PC-9 (cell line): ENCODE results near the gene KIR3DL1.
"Not testable (repeated sequence)": the region's sequence is repeated elsewhere in the genome, so short reads cannot be mapped to it uniquely, and the experiment has no call there.

ENCODE experiments used
- EZH2 ChIP-seq: fragments of 200-600 bp; sonication (generic); IDR thresholded peaks from 2 replicates; pipeline ENCODE4 v1.8.0; 2017; ENCODE audit warnings: antibody characterized with exemption, low read depth
- TF ChIP-seq, protein P1 (sequence below): fragments of 200-600 bp; sonication (generic); conservative IDR thresholded peaks from 2 replicates; pipeline ENCODE4 v1.6.1; 2017; ENCODE audit warnings: mixed run types, antibody characterized with exemption, mild to moderate bottlenecking, moderate library complexity

DNA sequence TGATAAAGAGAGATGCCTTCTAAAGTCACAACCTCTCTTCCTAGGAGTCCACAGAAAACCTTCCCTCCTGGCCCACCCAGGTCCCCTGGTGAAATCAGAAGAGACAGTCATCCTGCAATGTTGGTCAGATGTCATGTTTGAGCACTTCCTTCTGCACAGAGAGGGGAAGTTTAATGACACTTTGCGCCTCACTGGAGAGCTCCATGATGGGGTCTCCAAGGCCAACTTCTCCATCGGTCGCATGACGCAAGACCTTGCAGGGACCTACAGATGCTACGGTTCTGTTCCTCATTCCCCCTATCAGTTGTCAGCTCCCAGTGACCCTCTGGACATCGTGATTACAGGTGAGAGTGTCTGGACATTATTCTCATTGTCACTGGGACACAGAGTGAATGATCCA is 28.1 kb upstream of the KIR3DL1 start:
- TF ChIP-seq, protein P1, sequence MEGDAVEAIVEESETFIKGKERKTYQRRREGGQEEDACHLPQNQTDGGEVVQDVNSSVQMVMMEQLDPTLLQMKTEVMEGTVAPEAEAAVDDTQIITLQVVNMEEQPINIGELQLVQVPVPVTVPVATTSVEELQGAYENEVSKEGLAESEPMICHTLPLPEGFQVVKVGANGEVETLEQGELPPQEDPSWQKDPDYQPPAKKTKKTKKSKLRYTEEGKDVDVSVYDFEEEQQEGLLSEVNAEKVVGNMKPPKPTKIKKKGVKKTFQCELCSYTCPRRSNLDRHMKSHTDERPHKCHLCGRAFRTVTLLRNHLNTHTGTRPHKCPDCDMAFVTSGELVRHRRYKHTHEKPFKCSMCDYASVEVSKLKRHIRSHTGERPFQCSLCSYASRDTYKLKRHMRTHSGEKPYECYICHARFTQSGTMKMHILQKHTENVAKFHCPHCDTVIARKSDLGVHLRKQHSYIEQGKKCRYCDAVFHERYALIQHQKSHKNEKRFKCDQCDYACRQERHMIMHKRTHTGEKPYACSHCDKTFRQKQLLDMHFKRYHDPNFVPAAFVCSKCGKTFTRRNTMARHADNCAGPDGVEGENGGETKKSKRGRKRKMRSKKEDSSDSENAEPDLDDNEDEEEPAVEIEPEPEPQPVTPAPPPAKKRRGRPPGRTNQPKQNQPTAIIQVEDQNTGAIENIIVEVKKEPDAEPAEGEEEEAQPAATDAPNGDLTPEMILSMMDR: not testable (repeated sequence)
- not testable (repeated sequence) for TF ChIP-seq EZH2
